OCI-LY7 (cell line): ENCODE data around the gene SMC5. TPM values are rescaled to one million over a fixed set of nuclear protein-coding genes. Genes with fewer than 3 reads are reported as not detected.

Experiments used
- BruUV-seq: library from RNA; stranded (reverse); fragments of 400-500 nt; replicated peaks from 2 replicates; lab custom pipeline; 2021; lab: Mats Ljungman, UMichigan
- CTCF ChIA-PET: fragments of 300-600 bp; sonication (Branson Sonifier 250); formaldehyde crosslinking; loops from one replicate; lab custom pipeline; 2022; ENCODE audit warnings: antibody characterized with exemption; ENCODE audit not compliant: unreplicated experiment; lab: Charles Lee
- POLR2A ChIA-PET: fragments of 300-600 bp; sonication (Branson Sonifier 250); formaldehyde crosslinking; loops from one replicate; lab custom pipeline; 2022; ENCODE audit warnings: antibody characterized with exemption; lab: Charles Lee
- DNase-seq: peaks from one replicate; pipeline ENCODE4 v3.0.0-alpha.2; 2015; ENCODE audit warnings: low spot score
- H2AFZ ChIP-seq: fragments of 200-600 bp; sonication (generic), shearing (Covaris generic); 2 replicates; pipeline ENCODE4 v1.6.1; 2014; ENCODE audit warnings: mild to moderate bottlenecking, antibody characterized with exemption, low read length, moderate library complexity
- H3K27ac ChIP-seq: fragments of 200-600 bp; sonication (generic); 2 replicates; pipeline ENCODE4 v1.5.1; 2014; ENCODE audit warnings: mixed run types, low read depth, mild to moderate bottlenecking, moderate library complexity, low read length, inconsistent platforms; ENCODE audit not compliant: poor library complexity, severe bottlenecking
- H3K36me3 ChIP-seq: fragments of 200-600 bp; sonication (generic); 2 replicates; pipeline ENCODE4 v1.6.1; 2014; ENCODE audit warnings: mild to moderate bottlenecking, antibody characterized with exemption, low read length, moderate library complexity, mixed read lengths; ENCODE audit not compliant: insufficient read depth
- H3K4me1 ChIP-seq: fragments of 200-600 bp; sonication (generic); 2 replicates; pipeline ENCODE4 v1.5.1; 2014; ENCODE audit warnings: mild to moderate bottlenecking, low read length; ENCODE audit not compliant: insufficient read depth, poor library complexity, severe bottlenecking
- H3K4me2 ChIP-seq: fragments of 200-600 bp; sonication (generic); 2 replicates; pipeline ENCODE4 v1.6.1; 2014; ENCODE audit warnings: mild to moderate bottlenecking, low read length
- H3K4me3 ChIP-seq: fragments of 200-600 bp; sonication (generic); 2 replicates; pipeline ENCODE4 v1.5.1; 2014; ENCODE audit warnings: mild to moderate bottlenecking, low read depth, low read length; ENCODE audit not compliant: poor library complexity, severe bottlenecking
- H3K79me2 ChIP-seq: fragments of 200-600 bp; sonication (generic); 2 replicates; pipeline ENCODE4 v1.6.1; 2016; ENCODE audit warnings: low read depth, mild to moderate bottlenecking, low read length, moderate library complexity, mixed read lengths; ENCODE audit not compliant: insufficient read depth
- H3K9me2 ChIP-seq: fragments of 200-600 bp; sonication (generic); 2 replicates; pipeline ENCODE4 v1.6.1; 2016; ENCODE audit warnings: mild to moderate bottlenecking, low read length, mixed read lengths; ENCODE audit not compliant: insufficient read depth
- H3K9me3 ChIP-seq: fragments of 200-600 bp; sonication (generic); 2 replicates; pipeline ENCODE4 v1.6.1; 2014; ENCODE audit warnings: mild to moderate bottlenecking, mixed run types, low read length, mixed read lengths
- H4K20me1 ChIP-seq: fragments of 200-600 bp; sonication (generic); 2 replicates; pipeline ENCODE4 v1.6.1; 2014; ENCODE audit warnings: mild to moderate bottlenecking, antibody characterized with exemption, low read length, moderate library complexity, mixed read lengths; ENCODE audit not compliant: insufficient read depth
- CTCF ChIP-seq: fragments of 200-600 bp; sonication (generic); conservative IDR thresholded peaks from 2 replicates; pipeline ENCODE4 v1.5.1; 2014; ENCODE audit warnings: mild to moderate bottlenecking, antibody characterized with exemption, low read length, moderate library complexity, mixed read lengths
- EZH2phosphoT487 ChIP-seq: fragments of 200-600 bp; sonication (generic); IDR thresholded peaks from 2 replicates; pipeline ENCODE4 v1.6.1; 2018; ENCODE audit warnings: low read depth, borderline replicate concordance, mild to moderate bottlenecking, mixed run types, antibody characterized with exemption, low read length, moderate library complexity, mixed read lengths
- intact Hi-C: fragments of 100-400 bp; cut with micrococcal nuclease; formaldehyde crosslinking; loops from one replicate; pipeline ENCODE4 v1.10.0; 2022; ENCODE audit not compliant: unreplicated experiment
- total RNA-seq, 2 experiments: library from RNA; depleted of rRNA in 1 of 2; stranded (reverse); fragments of >200 nt in 1 of 2; shearing (Covaris generic) in 1 of 2; gene quantifications; 2 replicates each; pipeline ENCODE4 v1.2.3, GENCODE V29; 2014 to 2022

Gene SMC5
- total RNA-seq, 2 experiments from 2014 or later, result 38.9 to 42.0 TPM

- Histone ChIP-seq H3K9me3 (no peaks in the 10 kb centered on the region), H3K27ac (no peak overlapping the region), H3K9me2 (no peaks in the 10 kb centered on the region), H2AFZ (no peak overlapping the region), H3K4me3 (no peak overlapping the region), H3K4me2 (no peak overlapping the region), H3K36me3 (no peaks in the 10 kb centered on the region), H4K20me1 (no peaks in the 10 kb centered on the region), H3K4me1 (no peaks in the 10 kb centered on the region), H3K79me2 (no peaks in the 10 kb centered on the region)
- no peak for TF ChIP-seq CTCF
- TF ChIP-seq EZH2phosphoT487, result no peak
- BruUV-seq, result no TSS peak
- ChIA-PET CTCF (no interaction called here), POLR2A (no interaction called here)
- DNase-seq, result no peak
- intact Hi-C loops, result no loop called here
Observed at GRCh38 chr9:70218767-70219166, 40.0 kb upstream of the SMC5 start.

GRCh38 chr9:70220216-70220615 is 38.6 kb upstream of the SMC5 start:
- TF ChIP-seq CTCF (no peak), EZH2phosphoT487 (no peak)
- Histone ChIP-seq H3K4me1 (no peaks in the 10 kb centered on the region), H3K4me3 (no peak overlapping the region), H3K36me3 (no peaks in the 10 kb centered on the region), H3K4me2 (no peak overlapping the region), H3K9me2 (no peaks in the 10 kb centered on the region), H3K27ac (no peak overlapping the region), H3K79me2 (no peaks in the 10 kb centered on the region), H3K9me3 (no peaks in the 10 kb centered on the region), H2AFZ (no peak overlapping the region), H4K20me1 (no peaks in the 10 kb centered on the region)
- CTCF ChIA-PET, result no interaction called here
- BruUV-seq, result no TSS peak
- intact Hi-C loops, result no loop called here
- POLR2A ChIA-PET, result no interaction called here
- no peak for DNase-seq

GRCh38 chr9:70222354-70222753 is 36.4 kb upstream of the SMC5 start:
- Histone ChIP-seq H2AFZ (no peak overlapping the region), H3K36me3 (no peaks in the 10 kb centered on the region), H3K4me3 (no peak overlapping the region), H3K4me2 (no peak overlapping the region), H3K9me3 (no peaks in the 10 kb centered on the region), H3K9me2 (no peaks in the 10 kb centered on the region), H3K79me2 (no peaks in the 10 kb centered on the region), H3K27ac (no peak overlapping the region), H4K20me1 (no peaks in the 10 kb centered on the region), H3K4me1 (no peaks in the 10 kb centered on the region)
- no peak for DNase-seq
- ChIA-PET CTCF (no interaction called here), POLR2A (interaction anchor here (0.6 kb wide), 1 partner anchor 86 kb away, joined by 4 read pairs; no protein-coding TSS in a partner anchor)
- intact Hi-C loops, result no loop called here
- TF ChIP-seq CTCF (no peak), EZH2phosphoT487 (no peak)
- no TSS peak for BruUV-seq
